Lung (tissue), 12 donors: Measurements from ENCODE around the gene TMEM203. TPM values are rescaled to one million over a fixed set of nuclear protein-coding genes. Genes with fewer than 3 reads are reported as not detected.

Experiments used
- ATAC-seq: fragments of 200-7000 bp; cut with Tn5 transposase; one replicate; pipeline ENCODE4 v1.9.1; 2020; ENCODE audit warnings: moderate number of reproducible peaks; ENCODE audit not compliant: insufficient read depth, low FRiP score
- DNase-seq, 3 donors: peaks; one replicate each; pipeline ENCODE4 v3.0.0-alpha.2; 2013 to 2017
- H3K27ac ChIP-seq, 2 donors: one replicate each; pipeline ENCODE4 v1.5.1; 2013; ENCODE audit warnings: mild to moderate bottlenecking in 2 of 2, moderate library complexity in 2 of 2, control low read depth in 1 of 2, inconsistent platforms in 1 of 2, low read depth in 1 of 2, low read length in 1 of 2
- H3K27me3 ChIP-seq, 3 donors: one replicate each; pipeline ENCODE4 v1.5.1; 2013; ENCODE audit warnings: low read length in 2 of 3; ENCODE audit not compliant: control insufficient read depth in 3 of 3, insufficient read depth in 3 of 3
- H3K36me3 ChIP-seq, 4 donors: one replicate each; pipeline ENCODE4 v1.5.1; 2013; ENCODE audit warnings: low read length in 4 of 4, mild to moderate bottlenecking in 1 of 4, moderate library complexity in 1 of 4; ENCODE audit not compliant: control insufficient read depth in 4 of 4, insufficient read depth in 4 of 4
- H3K4me1 ChIP-seq, 5 donors: one replicate each; pipeline ENCODE4 v1.5.1; 2013; ENCODE audit warnings: low read length in 5 of 5, mild to moderate bottlenecking in 2 of 5, moderate library complexity in 1 of 5; ENCODE audit not compliant: control insufficient read depth in 5 of 5, insufficient read depth in 5 of 5
- H3K4me3 ChIP-seq: one replicate; pipeline ENCODE4 v1.5.1; 2013; ENCODE audit warnings: mild to moderate bottlenecking, control low read depth, moderate library complexity
- H3K9ac ChIP-seq, 2 donors: one replicate each; pipeline ENCODE4 v1.5.1; 2013; ENCODE audit warnings: low read length in 2 of 2, control low read depth in 1 of 2; ENCODE audit not compliant: insufficient read depth in 1 of 2
- H3K9me3 ChIP-seq, 4 donors: one replicate each; pipeline ENCODE4 v1.5.1; 2013; ENCODE audit warnings: low read length in 3 of 4, mild to moderate bottlenecking in 1 of 4, moderate library complexity in 1 of 4; ENCODE audit not compliant: control insufficient read depth in 4 of 4, insufficient read depth in 3 of 4
- CTCF ChIP-seq: IDR thresholded peaks from 2 replicates; pipeline ENCODE4 v1.5.1; 2012; ENCODE audit warnings: mild to moderate bottlenecking; ENCODE audit errors: control extremely low read depth, extremely low read depth
- WGBS, 2 donors: extraction: QIAGEN DNeasy Blood & Tissue Kit; methylation state at CpG; one replicate each; pipeline ENCODE4 v1.1.7; 2013; 5-methylcytosine and 5-hydroxymethylcytosine counted together
- polyA plus RNA-seq, 2 donors: library from polyadenylated mRNA; stranded (reverse); fragments of 200-250 nt; gene quantifications; one replicate each; pipeline ENCODE4 v1.2.1, GENCODE V29; 2013
- total RNA-seq, 2 donors: library from RNA; depleted of rRNA in 1 of 2; stranded (reverse); fragments of >200 nt in 1 of 2; gene quantifications; one replicate each; pipeline ENCODE4 v1.2.1, GENCODE V29; 2014 to 2021
- donor health status: control.
- donor health status: control.
- donor health status: Bipolar disorder and iron deficiency.
- donor health status: healthy.
- donor health status: DM: yes; HTN: yes; CAD: no.

Gene TMEM203
- total and polyA plus RNA-seq, 4 donors, result 26.0 to 39.3 (median 33.8) TPM

- H3K27me3 ChIP-seq, result peaks cover 9 to 37% (median 21%) of the 10 kb centered on the region in 3 donors
- no peaks in the 10 kb centered on the region for H3K36me3 ChIP-seq
- TF ChIP-seq CTCF, result no peak
- no peaks in the 10 kb centered on the region for H3K9me3 ChIP-seq
- 11 to 23% methylated on average over 30 to 41 of the region's 41 CpGs for WGBS, 2 donors
- no peak within 1 kb of the TSS for H3K4me3 ChIP-seq
- peaks cover 0 to 17% (median 0%) of the 10 kb centered on the region in 5 donors for H3K4me1 ChIP-seq
- ATAC-seq (no peak), DNase-seq (no peak)
- H3K27ac ChIP-seq, result no peak within 1 kb of the TSS
- no peak within 1 kb of the TSS for H3K9ac ChIP-seq
Observed at GRCh38 chr9:137169896-137170358, 35.5 kb downstream of the TMEM203 start, which contains the start of gene LRRC26. Gene LRRC26 (minus strand): TSS chr9:137170051. CDS start chr9:137169943, 108 bp downstream.

GRCh38 chr9:137168904-137169856 lies 36.3 kb downstream of the TMEM203 start:
- Histone ChIP-seq H3K4me1 (peaks cover 0 to 16% (median 0%) of the 10 kb centered on the region in 5 donors), H3K9me3 (no peaks in the 10 kb centered on the region), H3K27ac (no peak overlapping the region), H3K27me3 (peaks cover 9 to 40% (median 23%) of the 10 kb centered on the region in 3 donors), H3K9ac (no peak overlapping the region), H3K4me3 (no peak overlapping the region), H3K36me3 (no peaks in the 10 kb centered on the region)
- WGBS, 2 donors, result 0 to 1% methylated on average over 81 to 124 of the region's 124 CpGs
- TF ChIP-seq CTCF, result no peak
- ATAC-seq (no peak), DNase-seq (peak; percentile 44 to 73 (median 46))

- no peak for TF ChIP-seq CTCF
- ATAC-seq (no peak), DNase-seq (no peak)
- Histone ChIP-seq H3K4me1 (peaks cover 0 to 16% (median 0%) of the 10 kb centered on the region in 5 donors), H3K36me3 (no peaks in the 10 kb centered on the region), H3K9ac (no peak overlapping the region), H3K9me3 (no peaks in the 10 kb centered on the region), H3K27ac (no peak overlapping the region), H3K4me3 (no peak overlapping the region), H3K27me3 (peaks cover 9 to 46% (median 26%) of the 10 kb centered on the region in 3 donors)
- 1% methylated on average over 26 to 36 of the region's 36 CpGs for WGBS, 2 donors
Observed at GRCh38 chr9:137168573-137168903, 36.9 kb downstream of the TMEM203 start.
